HUDEP-2 (cell line): ENCODE measurements around the gene MED23.

Experiments used
- DNase-seq, 76 experiments: peaks; one replicate each; lab custom pipeline; 2025; ENCODE audit not compliant: unreplicated experiment in 76 of 76; lab: John Stamatoyannopoulos, UW

Gene MED23

DNA sequence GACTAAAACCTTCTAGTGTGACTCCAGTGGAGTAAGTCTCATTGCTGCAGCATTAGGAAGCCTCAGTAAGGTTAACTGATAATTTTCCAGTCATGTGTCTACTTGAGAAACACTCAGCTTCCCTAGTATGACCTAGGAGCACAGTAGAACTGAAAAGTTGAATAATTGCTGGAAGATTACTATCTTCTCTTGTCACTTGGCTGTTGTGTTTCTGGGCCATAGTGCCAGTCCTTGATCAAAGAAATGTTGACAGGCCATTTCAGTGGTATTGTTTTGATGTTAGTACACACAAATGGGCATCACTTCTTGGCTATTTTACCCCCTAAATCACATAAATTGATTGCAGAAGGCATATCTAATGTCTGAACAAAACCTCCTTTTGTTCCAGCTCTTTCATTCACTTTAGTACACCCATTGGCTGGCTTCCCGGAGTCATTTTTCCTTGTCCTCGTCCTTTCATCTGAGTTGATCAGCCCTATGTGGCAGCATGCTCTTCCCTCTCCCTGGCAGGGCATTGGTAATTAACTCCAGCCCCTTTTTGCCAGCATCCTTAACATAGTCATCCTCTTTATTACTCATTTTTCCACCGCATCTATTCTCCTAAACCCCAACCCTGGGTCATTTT is 15.1 kb upstream of the MED23 start:
- peak in 3 of 76 experiments; percentile 18 to 46 (median 44) for DNase-seq

DNA sequence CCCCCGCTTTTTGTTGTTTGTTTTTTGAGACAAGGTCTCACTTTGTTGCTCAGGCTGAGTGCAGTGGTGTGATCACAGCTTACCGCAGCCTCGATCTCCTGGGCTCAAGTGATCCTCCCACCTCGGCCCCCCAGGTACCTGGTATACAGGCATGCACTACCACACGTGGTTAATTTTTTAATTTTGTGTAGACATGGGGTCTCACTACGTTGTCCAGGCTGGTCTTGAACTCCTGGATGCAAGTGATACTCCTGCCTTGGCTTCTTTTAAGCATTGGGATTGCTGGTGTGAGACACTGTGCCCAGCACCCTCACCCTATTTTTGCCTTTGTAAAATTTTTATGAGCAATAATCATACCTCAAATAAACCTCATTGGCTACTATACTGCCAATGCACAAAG is 14.5 kb upstream of the MED23 start:
- no peak for DNase-seq

GRCh38 chr6:131641554-131641953 is 13.5 kb upstream of the MED23 start:
- DNase-seq = peak in 15 of 76 experiments; percentile 24 to 66 (median 43)

- peak in 37 of 76 experiments; percentile 32 to 91 (median 72) for DNase-seq
These were observed 12.5 kb upstream of the MED23 start for GRCh38 chr6:131640576-131640975.

GRCh38 chr6:131640100-131640499 is 12.1 kb upstream of the MED23 start:
- DNase-seq = peak in 11 of 76 experiments; percentile 26 to 66 (median 47)

- DNase-seq = peak in 9 of 76 experiments; percentile 20 to 62 (median 39)
These were observed 10.0 kb upstream of the MED23 start for GRCh38 chr6:131638013-131638412.

DNA sequence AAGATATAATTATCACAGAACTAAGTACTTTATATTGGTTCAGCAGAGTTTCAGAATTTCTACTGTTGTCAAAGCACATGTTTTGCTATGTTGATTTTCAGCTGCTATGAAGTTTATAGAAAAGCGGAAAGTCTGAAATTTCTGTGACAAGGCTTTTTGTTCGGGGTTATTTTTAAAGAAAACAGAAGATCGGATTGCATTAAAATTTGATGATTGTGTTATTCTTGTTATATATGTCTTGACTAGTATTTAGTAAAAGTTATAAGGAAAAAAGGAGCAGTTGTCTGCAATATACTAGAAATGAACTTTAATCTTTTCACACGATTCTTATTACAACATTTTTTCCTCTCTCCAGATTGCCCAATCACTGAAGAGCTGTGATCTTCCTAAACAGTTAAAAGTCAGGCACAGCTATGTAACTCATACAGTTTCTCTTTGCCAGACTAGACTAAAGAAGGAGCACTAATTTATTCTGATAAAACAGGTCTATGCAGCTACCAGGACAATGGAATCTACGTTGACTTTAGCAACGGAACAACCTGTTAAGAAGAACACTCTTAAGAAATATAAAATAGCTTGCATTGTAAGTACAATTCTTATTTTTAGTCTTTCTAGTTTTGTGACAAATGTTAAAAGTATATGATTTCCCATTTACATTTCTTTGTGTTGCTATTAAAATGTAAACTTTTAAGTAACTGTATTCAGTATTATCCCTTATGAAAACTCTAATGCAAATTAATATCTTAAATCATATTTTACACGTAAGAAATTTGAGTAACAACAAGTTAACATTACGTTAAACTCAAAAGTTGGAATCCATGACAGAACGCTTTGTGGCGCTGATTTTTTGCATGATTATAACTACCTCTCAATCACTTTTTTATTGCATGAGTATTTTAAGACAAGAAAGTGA is 9.1 kb upstream of the MED23 start, which contains the start of gene ENPP3:
Gene ENPP3, plus strand, starts transcription at position 423 of the 913 bp plus-strand sequence. Its CDS starts 83 bp downstream, at position 506.
- peak in 31 of 76 experiments; percentile 21 to 73 (median 53) for DNase-seq

DNA sequence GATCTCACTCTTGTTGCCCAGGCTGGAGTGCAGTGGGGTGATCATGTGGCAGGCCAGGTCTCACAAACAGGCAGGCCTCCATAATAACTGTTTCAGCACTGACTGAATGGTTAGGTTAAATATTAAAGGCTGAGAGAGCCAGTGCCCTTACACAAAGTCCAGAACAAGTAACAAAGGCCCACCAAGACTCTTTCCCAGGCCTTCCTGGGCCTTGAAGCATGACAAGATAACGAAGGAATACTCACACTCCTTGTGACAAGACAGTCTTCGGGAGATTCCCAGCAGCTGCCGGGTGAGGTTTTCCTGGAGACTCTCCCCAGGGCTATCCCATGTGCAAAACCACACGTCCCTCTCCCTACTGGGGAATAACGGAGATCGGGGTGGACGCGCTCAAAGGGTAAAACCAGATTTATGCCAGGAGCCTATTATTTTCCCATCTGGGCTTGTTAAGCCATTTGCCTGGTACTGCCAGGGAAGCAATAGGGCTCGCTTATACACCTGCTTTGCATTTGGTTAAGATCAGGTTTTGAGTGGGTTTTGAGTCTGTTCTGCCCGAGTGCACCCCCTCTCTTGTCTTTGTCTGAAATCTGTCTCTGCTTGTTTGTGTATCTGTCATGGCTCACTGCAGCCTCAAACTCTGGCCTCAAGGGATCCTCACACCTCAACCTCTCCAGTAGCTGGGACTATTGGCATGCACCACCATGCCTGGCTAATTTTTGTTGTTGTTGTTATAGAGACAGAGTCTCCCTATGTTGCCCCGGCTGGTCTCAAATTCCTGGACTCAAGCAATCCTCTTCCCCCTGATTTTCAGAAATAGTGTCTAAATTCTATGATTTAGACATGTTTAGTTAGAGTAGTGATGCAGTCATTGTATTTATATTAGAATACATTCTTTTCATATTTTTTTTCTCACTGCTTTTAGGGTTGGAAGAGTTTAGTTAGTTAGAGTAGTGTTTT is 7.6 kb upstream of the MED23 start:
- DNase-seq = no peak

DNA sequence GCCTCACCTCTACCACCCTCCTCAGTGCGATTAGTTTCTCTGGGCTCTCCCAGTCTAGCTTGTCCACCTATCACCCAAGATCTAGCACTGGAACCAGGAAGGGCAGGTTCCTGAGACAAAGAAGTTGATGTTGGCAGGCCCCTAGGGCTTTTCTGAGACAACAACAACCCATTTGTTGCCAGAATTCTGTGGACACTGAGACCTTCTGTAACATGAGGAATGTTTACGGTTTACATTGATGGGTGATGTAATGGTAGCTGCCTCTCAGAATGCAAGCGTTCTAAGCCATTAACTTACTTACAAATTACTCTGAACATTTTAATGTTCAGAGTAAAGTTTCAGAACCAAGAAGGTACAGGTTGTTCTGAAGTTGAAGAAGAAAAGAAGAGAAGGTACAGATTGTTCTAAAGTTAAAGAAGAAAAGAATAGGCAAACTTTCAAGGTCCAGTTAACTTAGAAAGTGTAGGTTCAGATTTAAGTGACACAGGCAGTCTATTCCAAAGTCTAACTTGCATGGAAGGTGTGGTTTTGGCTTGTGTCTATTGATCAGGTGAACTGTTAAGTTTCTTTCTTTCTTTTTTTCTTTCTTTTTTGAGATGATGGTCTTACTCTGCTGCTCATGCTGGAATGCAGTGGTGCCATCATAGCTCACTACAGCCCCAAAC is 3.7 kb upstream of the MED23 start:
- DNase-seq = no peak

- DNase-seq = peak in 74 of 76 experiments; percentile 22 to 98 (median 79)
These were observed 1.6 kb upstream of the MED23 start for GRCh38 chr6:131629651-131630050.

- peak in 3 of 76 experiments; percentile 20 to 51 (median 25) for DNase-seq
These were observed 684 bp upstream of the MED23 start for GRCh38 chr6:131628726-131629125.

- DNase-seq = no peak
These were observed 12.8 kb downstream of the MED23 start for GRCh38 chr6:131615275-131615674.

GRCh38 chr6:131613296-131613925 is 14.6 kb downstream of the MED23 start:
- DNase-seq = no peak

DNA sequence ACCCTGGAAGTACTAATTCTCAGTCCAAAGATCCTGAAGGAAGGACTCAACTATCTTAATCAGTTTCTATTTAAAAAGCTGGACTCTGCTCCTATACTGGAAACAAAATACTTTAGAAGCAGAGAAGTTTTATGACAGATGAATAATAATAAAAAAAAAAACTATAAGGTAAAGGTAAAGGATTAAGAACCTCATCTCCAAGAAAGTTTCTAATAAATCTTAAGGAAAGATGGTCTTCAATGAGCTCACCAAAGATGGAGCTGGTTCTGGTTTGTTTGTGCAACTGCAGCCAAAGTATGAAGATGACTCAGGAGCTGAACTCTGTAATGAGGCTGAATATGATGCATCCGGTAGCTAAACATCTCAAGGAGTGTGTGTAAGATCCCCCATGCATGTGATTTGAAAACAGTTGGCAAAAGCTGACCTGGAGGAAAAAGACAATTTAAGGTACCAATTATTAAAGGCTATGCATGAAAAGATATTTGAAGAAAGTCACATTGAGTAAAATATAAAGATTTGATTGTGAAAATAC is 25.2 kb downstream of the MED23 start:
- no peak for DNase-seq

- DNase-seq = no peak
These were observed 27.3 kb downstream of the MED23 start for GRCh38 chr6:131600716-131601115.

DNA sequence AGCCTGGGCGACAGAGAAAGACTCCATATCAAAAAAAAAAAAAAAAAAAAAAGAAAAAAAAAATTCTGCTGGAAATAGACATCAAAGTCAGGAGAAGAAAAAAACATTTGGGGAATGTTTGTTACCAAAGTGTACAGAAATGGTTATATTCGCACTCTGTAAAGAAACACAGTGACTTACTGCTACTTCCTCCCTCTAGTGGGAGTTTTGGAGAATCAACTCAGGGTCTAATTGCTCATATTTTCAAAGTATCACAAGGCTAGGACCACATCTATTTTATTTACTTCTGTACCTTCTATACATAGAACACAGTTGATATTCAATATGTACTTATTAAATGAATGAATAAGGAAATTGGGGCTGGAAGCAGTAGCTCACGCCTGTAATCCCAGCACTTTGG is 30.6 kb downstream of the MED23 start:
- peak in 1 of 76 experiments; percentile 7 for DNase-seq

DNA sequence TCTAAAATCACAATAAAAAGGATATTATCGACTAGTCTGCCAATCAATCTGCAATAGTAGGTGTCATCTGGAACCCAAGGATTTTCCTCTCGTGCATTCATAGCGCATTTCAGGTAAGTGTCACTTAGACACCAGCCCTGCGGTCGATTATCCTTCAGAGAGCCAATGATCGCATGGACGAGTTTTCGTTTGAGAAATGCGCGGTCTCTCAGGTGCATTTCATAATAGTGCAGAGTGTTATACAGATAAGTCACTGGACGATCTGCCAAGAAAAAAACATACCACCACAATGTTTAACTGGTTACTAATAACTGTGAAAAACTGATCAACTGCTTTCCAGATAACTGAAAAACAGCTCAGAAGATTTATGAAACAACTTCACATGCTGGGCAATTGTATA is 34.0 kb downstream of the MED23 start:
- DNase-seq = no peak

DNA sequence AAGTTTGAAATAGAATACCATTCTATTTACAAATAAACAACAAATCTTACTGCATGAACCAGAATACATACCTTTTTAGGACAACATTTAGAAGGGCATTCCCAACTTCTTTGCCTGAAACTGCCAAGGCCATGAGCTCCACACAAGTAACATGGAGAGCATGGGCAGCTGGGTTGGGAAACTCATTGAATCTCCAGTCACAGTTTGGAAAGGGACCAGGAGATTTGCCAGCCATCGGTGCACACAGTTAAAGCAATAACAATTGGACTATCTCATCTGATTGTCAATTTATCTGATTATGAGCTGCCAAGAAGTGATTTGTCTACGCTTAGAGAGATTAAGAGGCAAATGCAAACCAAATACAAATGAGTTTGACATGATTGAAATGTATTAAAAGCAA is 35.1 kb downstream of the MED23 start:
- DNase-seq = no peak

DNA sequence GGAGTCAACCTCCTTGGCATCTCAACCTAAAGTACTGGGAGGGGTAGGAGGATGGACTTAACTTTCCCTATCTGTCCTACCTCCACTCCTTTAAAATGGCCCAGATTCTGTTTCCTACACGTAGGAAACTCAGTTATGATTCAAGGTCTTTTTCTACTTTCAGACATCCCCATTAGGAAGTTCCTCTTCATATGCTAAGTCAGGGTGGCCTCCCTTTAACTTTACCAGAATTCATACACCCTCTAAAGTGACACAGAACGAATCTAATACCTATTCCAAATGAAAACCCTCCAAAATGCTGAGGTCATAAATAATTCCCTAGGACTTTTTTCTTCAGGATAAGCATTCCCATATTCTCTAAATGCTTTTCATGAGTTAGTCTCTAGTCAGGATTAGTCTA is 39.4 kb downstream of the MED23 start:
- no peak for DNase-seq
